GM12875 (cell line): Measurements from ENCODE around the gene ZBTB7C.

Experiments used
- H3K4me3 ChIP-seq: one replicate; pipeline ENCODE4 v1.5.1; 2011; ENCODE audit warnings: low read depth, low read length, control low read depth
- CTCF ChIP-seq: IDR thresholded peaks from 2 replicates; pipeline ENCODE4 v1.5.1; 2011; ENCODE audit warnings: low read depth, mild to moderate bottlenecking, control low read depth, inconsistent platforms, low read length, moderate library complexity, borderline replicate concordance; ENCODE audit not compliant: insufficient read depth

The ZBTB7C gene

GRCh38 chr18:48244530-48244929 lies 164.7 kb downstream of the ZBTB7C start:
- TF ChIP-seq CTCF, result no peak
- H3K4me3 ChIP-seq, result no peak overlapping the region

DNA sequence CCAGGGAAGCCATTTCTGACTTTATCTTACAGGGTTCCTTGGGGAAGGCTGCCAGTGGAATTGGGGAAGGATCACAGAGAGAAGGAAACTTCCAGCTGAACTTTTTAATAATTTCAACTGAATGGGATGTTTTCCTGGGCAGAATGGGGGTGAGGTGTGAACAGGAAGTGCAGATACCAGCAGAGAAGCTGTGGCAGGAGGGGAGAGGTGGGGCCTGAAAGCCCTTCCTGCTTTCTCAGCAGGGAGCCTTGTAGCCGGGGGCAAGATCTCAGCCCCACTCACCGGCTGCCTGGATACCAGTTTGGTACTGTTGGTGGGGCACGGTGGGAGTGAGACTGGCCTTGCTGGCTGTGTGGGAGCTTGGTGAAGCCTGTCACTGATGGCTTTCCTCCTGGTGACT lies 170.5 kb downstream of the ZBTB7C start:
- no peak overlapping the region for H3K4me3 ChIP-seq
- no peak for TF ChIP-seq CTCF

- no peak overlapping the region for H3K4me3 ChIP-seq
- no peak for TF ChIP-seq CTCF
Observed at GRCh38 chr18:48238206-48238605, 171.0 kb downstream of the ZBTB7C start.

DNA sequence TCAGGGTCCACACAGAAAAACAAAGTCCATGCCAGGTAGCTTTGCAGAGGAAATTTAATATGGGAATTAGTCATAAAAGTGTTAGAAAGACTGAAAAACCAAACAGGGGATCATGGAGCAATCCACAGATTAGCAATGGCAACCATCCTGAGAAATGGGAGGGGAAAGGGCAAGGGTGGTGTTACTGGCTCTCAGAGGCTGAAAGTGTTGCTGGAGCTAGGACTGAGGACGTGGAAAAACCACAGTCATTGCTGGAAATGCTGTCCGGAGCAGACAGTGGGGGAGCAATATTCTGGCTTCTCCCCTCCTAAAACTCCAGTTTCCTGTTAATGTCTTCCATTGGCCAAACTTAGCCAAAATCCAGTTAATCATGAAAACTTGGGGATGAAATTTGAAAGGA lies 172.4 kb downstream of the ZBTB7C start:
- no peak for TF ChIP-seq CTCF
- H3K4me3 ChIP-seq, result no peak overlapping the region

DNA sequence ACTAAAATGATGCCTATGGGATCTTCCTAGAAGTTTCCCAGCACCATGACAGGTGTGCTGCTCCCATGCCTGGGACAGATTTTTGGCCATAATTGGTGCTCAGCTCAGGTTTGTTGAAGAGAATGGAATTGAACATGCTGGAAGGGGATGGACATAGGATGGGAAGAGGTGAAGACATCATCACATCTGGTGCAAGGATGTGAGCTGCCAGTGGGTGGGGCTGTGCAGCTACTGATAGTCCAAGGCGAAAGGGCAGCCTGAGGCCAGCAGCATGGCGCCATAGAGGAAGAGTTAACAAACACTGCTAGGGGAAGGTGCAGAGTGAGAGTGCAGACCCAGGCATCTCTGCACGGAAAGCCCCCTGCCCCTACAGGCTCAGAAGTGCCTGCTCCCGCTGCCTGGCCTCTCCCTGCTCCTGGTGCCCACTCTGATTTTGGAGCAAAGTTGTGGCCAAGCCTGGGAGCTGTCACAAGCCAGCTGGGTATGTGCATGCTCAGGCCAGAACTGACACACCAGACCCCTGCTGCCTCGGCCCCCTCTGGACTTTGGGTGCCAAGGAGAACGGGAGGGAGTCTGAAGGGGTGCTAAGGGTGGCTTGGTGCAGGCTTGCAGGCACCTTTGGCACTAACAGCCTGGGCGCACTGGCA lies 178.6 kb downstream of the ZBTB7C start:
- TF ChIP-seq CTCF, result peak; percentile 67
- no peak overlapping the region for H3K4me3 ChIP-seq

DNA sequence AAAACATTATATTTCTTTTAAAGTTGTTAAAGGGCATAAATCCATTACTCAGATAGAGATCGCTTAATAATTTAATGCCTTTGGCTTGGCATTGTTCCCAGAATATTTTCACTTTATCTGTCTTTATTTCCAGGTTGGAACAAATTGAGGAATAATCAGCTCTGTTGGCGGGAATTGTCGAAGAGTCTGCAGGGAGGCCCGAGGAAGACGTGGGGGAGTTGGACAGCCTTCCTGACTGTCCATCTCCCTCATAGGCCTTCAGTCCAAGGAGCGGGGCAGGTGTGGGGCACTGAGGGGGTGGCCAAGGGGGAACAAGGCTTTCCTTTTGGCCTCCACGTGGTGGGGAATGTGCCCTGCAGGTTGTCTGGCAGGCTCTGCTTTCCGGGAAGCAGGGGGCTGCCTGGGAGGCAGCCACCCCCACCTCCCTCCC lies 179.6 kb downstream of the ZBTB7C start:
- no peak overlapping the region for H3K4me3 ChIP-seq
- TF ChIP-seq CTCF, result no peak

DNA sequence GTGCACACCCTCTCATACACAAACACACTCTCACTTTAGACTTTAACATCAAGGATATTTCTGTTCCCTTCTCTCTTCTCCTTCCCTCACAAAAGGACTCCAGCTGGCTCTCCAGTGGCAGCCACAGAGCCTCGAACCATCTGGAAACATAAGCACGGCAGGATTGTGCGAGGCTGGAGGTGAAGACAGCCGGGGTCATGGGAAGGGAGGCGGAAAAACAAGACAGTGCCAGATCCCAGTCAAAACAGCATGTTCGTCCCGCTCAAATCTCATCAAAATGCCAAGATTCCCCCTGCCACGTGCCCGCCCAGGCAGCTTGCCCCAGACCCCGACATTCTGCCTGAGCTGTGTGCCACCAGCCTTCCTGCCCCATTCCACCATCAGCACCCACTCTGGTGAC lies 180.3 kb downstream of the ZBTB7C start:
- H3K4me3 ChIP-seq, result no peak overlapping the region
- TF ChIP-seq CTCF, result no peak
